Neural progenitor cell (in vitro differentiated cells): Measurements from ENCODE around the gene XPO5. TPM values are rescaled to one million over a fixed set of nuclear protein-coding genes. Genes with fewer than 3 reads are reported as not detected.

Experiments used
- DNase-seq: peaks from one replicate; pipeline ENCODE4 v3.0.0-alpha.2; 2016; ENCODE audit warnings: low spot score
- H2AFZ ChIP-seq: fragments of 200-600 bp; sonication (generic); replicated peaks from 2 replicates; pipeline ENCODE4 v1.6.1; 2016; ENCODE audit warnings: antibody characterized with exemption
- H3F3A ChIP-seq: fragments of 200-600 bp; sonication (generic); 2 replicates; pipeline ENCODE4 v1.6.1; 2016; ENCODE audit warnings: antibody characterized with exemption, low read depth
- H3K27ac ChIP-seq: fragments of 200-600 bp; sonication (generic); 2 replicates; pipeline ENCODE4 v1.5.1; 2016; ENCODE audit warnings: mild to moderate bottlenecking
- H3K27me3 ChIP-seq: fragments of 200-600 bp; sonication (generic); 2 replicates; pipeline ENCODE4 v1.6.1; 2016; ENCODE audit warnings: mild to moderate bottlenecking, moderate library complexity
- H3K36me3 ChIP-seq: fragments of 200-600 bp; sonication (generic); 2 replicates; pipeline ENCODE4 v1.5.1; 2016
- H3K4me1 ChIP-seq: fragments of 200-600 bp; sonication (generic); 2 replicates; pipeline ENCODE4 v1.6.1; 2016; ENCODE audit warnings: mixed run types
- H3K4me2 ChIP-seq: fragments of 200-600 bp; sonication (generic); 2 replicates; pipeline ENCODE4 v1.6.1; 2016
- H3K4me3 ChIP-seq: fragments of 200-600 bp; sonication (generic); 2 replicates; pipeline ENCODE4 v1.5.1; 2016
- H3K79me2 ChIP-seq: fragments of 200-600 bp; sonication (generic); 2 replicates; pipeline ENCODE4 v1.6.1; 2016; ENCODE audit warnings: low read depth
- H3K9ac ChIP-seq: fragments of 200-600 bp; sonication (generic); 2 replicates; pipeline ENCODE4 v1.6.1; 2016
- H3K9me3 ChIP-seq: fragments of 200-600 bp; sonication (generic); 2 replicates; pipeline ENCODE4 v1.5.1; 2016; ENCODE audit warnings: low read depth
- H4K20me1 ChIP-seq: fragments of 200-600 bp; sonication (generic); 2 replicates; pipeline ENCODE4 v1.6.1; 2016; ENCODE audit warnings: low read depth
- H3K27ac Mint-ChIP-seq: 3 replicates; pipeline ENCODE4 v1.8.0; 2021; ENCODE audit warnings: mixed read lengths
- H3K27me3 Mint-ChIP-seq: 2 replicates; pipeline ENCODE4 v1.8.0; 2022; ENCODE audit warnings: low read depth, mild to moderate bottlenecking, inconsistent platforms, moderate library complexity, mixed read lengths; ENCODE audit not compliant: insufficient read depth
- H3K36me3 Mint-ChIP-seq: 3 replicates; pipeline ENCODE4 v1.8.0; 2021; ENCODE audit warnings: mixed read lengths
- H3K4me1 Mint-ChIP-seq: 3 replicates; pipeline ENCODE4 v1.8.0; 2021; ENCODE audit warnings: mixed read lengths
- H3K4me3 Mint-ChIP-seq: 3 replicates; pipeline ENCODE4 v1.8.0; 2021; ENCODE audit warnings: mild to moderate bottlenecking, moderate library complexity, mixed read lengths
- H3K9me3 Mint-ChIP-seq: 3 replicates; pipeline ENCODE4 v1.8.0; 2020; ENCODE audit warnings: mixed read lengths
- CTCF ChIP-seq: fragments of 200-600 bp; sonication (generic); IDR thresholded peaks from 2 replicates; pipeline ENCODE4 v1.5.1; 2017; ENCODE audit warnings: antibody characterized with exemption, mild to moderate bottlenecking
- EZH2 ChIP-seq: fragments of 200-600 bp; sonication (generic); IDR thresholded peaks from 2 replicates; pipeline ENCODE4 v1.6.1; 2017; ENCODE audit warnings: antibody characterized with exemption, mild to moderate bottlenecking, moderate library complexity
- EZH2phosphoT487 ChIP-seq: fragments of 200-600 bp; sonication (generic); IDR thresholded peaks from 2 replicates; pipeline ENCODE4 v1.6.1; 2017; ENCODE audit warnings: antibody characterized with exemption
- total RNA-seq: library from RNA; depleted of rRNA; stranded (reverse); fragments of >200 nt; gene quantifications from 2 replicates; pipeline ENCODE4 v1.2.3, GENCODE V29; 2015; ENCODE audit warnings: low replicate concordance

Gene XPO5
- total RNA-seq, 1 donor from 2014 or later, result 65.0 TPM

GRCh38 chr6:43613721-43614395, 38.0 kb upstream of the XPO5 start:
- Histone ChIP-seq H3K36me3 (no peaks in the 10 kb centered on the region), H3K4me2 (no peak overlapping the region), H3K79me2 (no peaks in the 10 kb centered on the region), H4K20me1 (no peaks in the 10 kb centered on the region), H3F3A (peaks cover 6% of the 10 kb centered on the region), H3K4me1 (no peaks in the 10 kb centered on the region), H3K9me3 (no peaks in the 10 kb centered on the region), H3K9ac (no peak overlapping the region), H3K27ac (no peak overlapping the region), H2AFZ (no peak overlapping the region), H3K4me3 (no peak overlapping the region), H3K27me3 (no peaks in the 10 kb centered on the region)
- H3K4me1 Mint-ChIP-seq, result no peaks in the 10 kb centered on the region
- no peak overlapping the region for H3K27ac Mint-ChIP-seq
- no peaks in the 10 kb centered on the region for H3K27me3 Mint-ChIP-seq
- no peak for DNase-seq
- H3K36me3 Mint-ChIP-seq, result peaks cover 8% of the 10 kb centered on the region
- H3K4me3 Mint-ChIP-seq, result no peak overlapping the region
- no peaks in the 10 kb centered on the region for H3K9me3 Mint-ChIP-seq
- TF ChIP-seq CTCF, result no peak
- no peak for TF ChIP-seq EZH2
- no peak for TF ChIP-seq EZH2phosphoT487

- Histone ChIP-seq H4K20me1 (no peaks in the 10 kb centered on the region), H2AFZ (no peak overlapping the region), H3K36me3 (no peaks in the 10 kb centered on the region), H3K4me1 (no peaks in the 10 kb centered on the region), H3K9ac (no peak overlapping the region), H3K79me2 (no peaks in the 10 kb centered on the region), H3K9me3 (no peaks in the 10 kb centered on the region), H3K4me3 (no peak overlapping the region), H3K4me2 (no peak overlapping the region), H3F3A (no peaks in the 10 kb centered on the region), H3K27me3 (no peaks in the 10 kb centered on the region), H3K27ac (no peak overlapping the region)
- no peak for TF ChIP-seq EZH2
- no peak for TF ChIP-seq CTCF
- no peak for TF ChIP-seq EZH2phosphoT487
- DNase-seq, result no peak
- H3K9me3 Mint-ChIP-seq, result no peaks in the 10 kb centered on the region
- no peaks in the 10 kb centered on the region for H3K27me3 Mint-ChIP-seq
- H3K36me3 Mint-ChIP-seq, result peaks cover 11% of the 10 kb centered on the region
- peaks cover 4% of the 10 kb centered on the region for H3K4me1 Mint-ChIP-seq
- H3K4me3 Mint-ChIP-seq, result no peak overlapping the region
- H3K27ac Mint-ChIP-seq, result no peak overlapping the region
These were observed 34.6 kb upstream of the XPO5 start for GRCh38 chr6:43610431-43610830.

- Histone ChIP-seq H3K79me2 (no peaks in the 10 kb centered on the region), H3K4me1 (no peaks in the 10 kb centered on the region), H3K4me3 (no peak overlapping the region), H2AFZ (no peak overlapping the region), H4K20me1 (no peaks in the 10 kb centered on the region), H3K36me3 (no peaks in the 10 kb centered on the region), H3K9me3 (no peaks in the 10 kb centered on the region), H3F3A (no peaks in the 10 kb centered on the region), H3K4me2 (no peak overlapping the region), H3K27ac (no peak overlapping the region), H3K27me3 (no peaks in the 10 kb centered on the region), H3K9ac (no peak overlapping the region)
- no peak overlapping the region for H3K27ac Mint-ChIP-seq
- H3K36me3 Mint-ChIP-seq, result peaks cover 9% of the 10 kb centered on the region
- no peaks in the 10 kb centered on the region for H3K27me3 Mint-ChIP-seq
- peaks cover 4% of the 10 kb centered on the region for H3K4me1 Mint-ChIP-seq
- H3K9me3 Mint-ChIP-seq, result no peaks in the 10 kb centered on the region
- no peak for DNase-seq
- H3K4me3 Mint-ChIP-seq, result no peak overlapping the region
- no peak for TF ChIP-seq EZH2
- no peak for TF ChIP-seq EZH2phosphoT487
- no peak for TF ChIP-seq CTCF
These were observed 33.6 kb upstream of the XPO5 start for GRCh38 chr6:43609402-43609801.
